ENCODE measurements around the gene INPP5B. TPM values are rescaled to one million over a fixed set of nuclear protein-coding genes. Genes with fewer than 3 reads are reported as not detected.
"Not testable (repeated sequence)": the region's sequence is repeated elsewhere in the genome, so short reads cannot be mapped to it uniquely, and the experiment has no call there.

The INPP5B gene
- total RNA-seq, 1 donor: 18.6 TPM

GRCh38 chr1:37907416-37908125 is 39.3 kb downstream of the INPP5B start:
- not testable (repeated sequence) for H3K4me3 ChIP-seq (ENCODE audit: low read length); H3K4me1 ChIP-seq (ENCODE audit: insufficient read depth, low read length); H3K27me3 ChIP-seq (ENCODE audit: insufficient read depth, low read length); H3K9me3 ChIP-seq (ENCODE audit: low read depth, low read length)

GRCh38 chr1:37906591-37906990 is 40.3 kb downstream of the INPP5B start:
- H3K4me3 ChIP-seq (ENCODE audit: low read length); H3K27me3 ChIP-seq (ENCODE audit: insufficient read depth, low read length): not testable (repeated sequence)

GRCh38 chr1:37905727-37906126 is 41.1 kb downstream of the INPP5B start:
- H3K9me3 ChIP-seq (ENCODE audit: low read depth, low read length): peaks cover 9% of the 10 kb centered on the region
- H3K27me3 ChIP-seq (ENCODE audit: insufficient read depth, low read length): no peaks in the 10 kb centered on the region
- H3K4me3 ChIP-seq (ENCODE audit: low read length): no peak overlapping the region
- H3K4me1 ChIP-seq (ENCODE audit: insufficient read depth, low read length): peaks cover 18% of the 10 kb centered on the region

More at GRCh38 chr1:37906591-37906990, 40.3 kb downstream of the INPP5B start:
- not testable (repeated sequence) for H3K4me1 ChIP-seq (ENCODE audit: insufficient read depth, low read length); H3K9me3 ChIP-seq (ENCODE audit: low read depth, low read length)

- H3K27me3 ChIP-seq (ENCODE audit: insufficient read depth, low read length); H3K4me3 ChIP-seq (ENCODE audit: low read length); H3K9me3 ChIP-seq (ENCODE audit: low read depth, low read length): not testable (repeated sequence)
- peaks cover 19% of the 10 kb centered on the region for H3K4me1 ChIP-seq (ENCODE audit: insufficient read depth, low read length)
Observed at GRCh38 chr1:37903921-37904320, 42.9 kb downstream of the INPP5B start.

- Histone ChIP-seq H3K4me1 (ENCODE audit: insufficient read depth, low read length) (peaks cover 19% of the 10 kb centered on the region), H3K4me3 (ENCODE audit: low read length) (no peak overlapping the region), H3K27me3 (ENCODE audit: insufficient read depth, low read length) (no peaks in the 10 kb centered on the region), H3K9me3 (ENCODE audit: low read depth, low read length) (peaks cover 9% of the 10 kb centered on the region)
Observed at GRCh38 chr1:37902983-37903382, 43.9 kb downstream of the INPP5B start.

GRCh38 chr1:37901893-37902225 is 45.0 kb downstream of the INPP5B start:
- H3K4me3 ChIP-seq (ENCODE audit: low read length): no peak overlapping the region
- peaks cover 9% of the 10 kb centered on the region for H3K9me3 ChIP-seq (ENCODE audit: low read depth, low read length)
- H3K4me1 ChIP-seq (ENCODE audit: insufficient read depth, low read length): peaks cover 19% of the 10 kb centered on the region
- no peaks in the 10 kb centered on the region for H3K27me3 ChIP-seq (ENCODE audit: insufficient read depth, low read length)

GRCh38 chr1:37901191-37901892 is 45.5 kb downstream of the INPP5B start:
- H3K4me3 ChIP-seq (ENCODE audit: low read length): no peak overlapping the region
- peaks cover 19% of the 10 kb centered on the region for H3K4me1 ChIP-seq (ENCODE audit: insufficient read depth, low read length)
- peaks cover 9% of the 10 kb centered on the region for H3K9me3 ChIP-seq (ENCODE audit: low read depth, low read length)
- no peaks in the 10 kb centered on the region for H3K27me3 ChIP-seq (ENCODE audit: insufficient read depth, low read length)

GRCh38 chr1:37897563-37897962 is 49.3 kb downstream of the INPP5B start:
- H3K9me3 ChIP-seq (ENCODE audit: low read depth, low read length); H3K27me3 ChIP-seq (ENCODE audit: insufficient read depth, low read length); H3K4me3 ChIP-seq (ENCODE audit: low read length): not testable (repeated sequence)
- peaks cover 19% of the 10 kb centered on the region for H3K4me1 ChIP-seq (ENCODE audit: insufficient read depth, low read length)

- Histone ChIP-seq H3K4me1 (ENCODE audit: insufficient read depth, low read length) (no peaks in the 10 kb centered on the region), H3K4me3 (ENCODE audit: low read length) (no peak overlapping the region), H3K27me3 (ENCODE audit: insufficient read depth, low read length) (no peaks in the 10 kb centered on the region), H3K9me3 (ENCODE audit: low read depth, low read length) (no peaks in the 10 kb centered on the region)
Observed at GRCh38 chr1:37893673-37894072, 53.2 kb downstream of the INPP5B start.

GRCh38 chr1:37892151-37893047 is 54.5 kb downstream of the INPP5B start:
- H3K9me3 ChIP-seq (ENCODE audit: low read depth, low read length): no peaks in the 10 kb centered on the region
- H3K27me3 ChIP-seq (ENCODE audit: insufficient read depth, low read length): no peaks in the 10 kb centered on the region
- no peak overlapping the region for H3K4me3 ChIP-seq (ENCODE audit: low read length)
- no peaks in the 10 kb centered on the region for H3K4me1 ChIP-seq (ENCODE audit: insufficient read depth, low read length)

- no peaks in the 10 kb centered on the region for H3K9me3 ChIP-seq (ENCODE audit: low read depth, low read length)
- no peaks in the 10 kb centered on the region for H3K27me3 ChIP-seq (ENCODE audit: insufficient read depth, low read length)
- no peak overlapping the region for H3K4me3 ChIP-seq (ENCODE audit: low read length)
- H3K4me1 ChIP-seq (ENCODE audit: insufficient read depth, low read length): no peaks in the 10 kb centered on the region
Observed at GRCh38 chr1:37890378-37891014, 56.4 kb downstream of the INPP5B start.

GRCh38 chr1:37888022-37888700 is 58.7 kb downstream of the INPP5B start:
- no peaks in the 10 kb centered on the region for H3K27me3 ChIP-seq (ENCODE audit: insufficient read depth, low read length)
- H3K9me3 ChIP-seq (ENCODE audit: low read depth, low read length): no peaks in the 10 kb centered on the region
- H3K4me3 ChIP-seq (ENCODE audit: low read length): no peak overlapping the region
- peaks cover 4% of the 10 kb centered on the region for H3K4me1 ChIP-seq (ENCODE audit: insufficient read depth, low read length)

GRCh38 chr1:37884145-37884544 is 62.7 kb downstream of the INPP5B start:
- H3K4me3 ChIP-seq (ENCODE audit: low read length): no peak overlapping the region
- peaks cover 4% of the 10 kb centered on the region for H3K4me1 ChIP-seq (ENCODE audit: insufficient read depth, low read length)
- no peaks in the 10 kb centered on the region for H3K27me3 ChIP-seq (ENCODE audit: insufficient read depth, low read length)
- no peaks in the 10 kb centered on the region for H3K9me3 ChIP-seq (ENCODE audit: low read depth, low read length)

- Histone ChIP-seq H3K27me3 (ENCODE audit: insufficient read depth, low read length) (no peaks in the 10 kb centered on the region), H3K9me3 (ENCODE audit: low read depth, low read length) (no peaks in the 10 kb centered on the region), H3K4me3 (ENCODE audit: low read length) (no peak overlapping the region), H3K4me1 (ENCODE audit: insufficient read depth, low read length) (peaks cover 4% of the 10 kb centered on the region)
Observed at GRCh38 chr1:37883671-37884070, 63.2 kb downstream of the INPP5B start.
